H1 (cell line): ENCODE measurements around the gene GJB6. TPM values are rescaled to one million over a fixed set of nuclear protein-coding genes. Genes with fewer than 3 reads are reported as not detected.

Experiments used
- CTCF ChIA-PET: fragments of 300-600 bp; sonication (Branson Sonifier 250); formaldehyde crosslinking; loops from one replicate; lab custom pipeline; 2021; ENCODE audit not compliant: partially characterized antibody; lab: Charles Lee
- POLR2A ChIA-PET: fragments of 300-600 bp; sonication (Branson Sonifier 250); formaldehyde crosslinking; loops from one replicate; lab custom pipeline; 2021; ENCODE audit warnings: inconsistent platforms; ENCODE audit not compliant: partially characterized antibody; lab: Charles Lee
- DNase-seq, 2 experiments: peaks; one replicate each; pipeline versions ENCODE4 v3.0.0 to v3.0.0-alpha.2; 2010 to 2022; ENCODE audit warnings: low spot score in 2 of 2, low read depth in 1 of 2, mixed read lengths in 1 of 2
- FAIRE-seq: peaks from 2 replicates; lab custom pipeline; 2011; peaks lifted over from hg19 to GRCh38; lab: Jason Lieb, UNC
- H2AFZ ChIP-seq: 2 replicates; pipeline ENCODE4 v1.8.1; 2012; ENCODE audit warnings: low read length, inconsistent platforms
- H2AK5ac ChIP-seq: 2 replicates; pipeline ENCODE4 v1.6.1; 2013; ENCODE audit warnings: low read depth, low read length
- H2BK120ac ChIP-seq: replicated peaks from 2 replicates; pipeline ENCODE3; 2013; ENCODE audit warnings: low read depth, low read length, inconsistent platforms
- H2BK12ac ChIP-seq: 2 replicates; pipeline ENCODE4 v1.6.1; 2013; ENCODE audit warnings: low read depth, low read length
- H2BK15ac ChIP-seq: 2 replicates; pipeline ENCODE4 v1.6.1; 2013; ENCODE audit warnings: low read length
- H2BK20ac ChIP-seq: 2 replicates; pipeline ENCODE4 v1.6.1; 2013; ENCODE audit warnings: low read length
- H2BK5ac ChIP-seq: 2 replicates; pipeline ENCODE4 v1.6.1; 2013; ENCODE audit warnings: low read depth, low read length
- H3K14ac ChIP-seq: 2 replicates; pipeline ENCODE4 v1.6.1; 2013; ENCODE audit warnings: inconsistent platforms; ENCODE audit not compliant: insufficient read length
- H3K18ac ChIP-seq: 2 replicates; pipeline ENCODE4 v1.6.1; 2013; ENCODE audit warnings: low read length; ENCODE audit errors: extremely low read depth
- H3K23ac ChIP-seq: 2 replicates; pipeline ENCODE4 v1.6.1; 2013; ENCODE audit warnings: inconsistent platforms; ENCODE audit not compliant: insufficient read length
- H3K23me2 ChIP-seq: 2 replicates; pipeline ENCODE4 v1.6.1; 2013; ENCODE audit warnings: low read depth, low read length
- H3K27ac ChIP-seq: 2 replicates; pipeline ENCODE4 v1.6.1; 2011; ENCODE audit warnings: low read depth, low read length, inconsistent platforms
- H3K27me3 ChIP-seq, 4 experiments: replicated peaks in 1 of 4; 1 replicate in 1 of 4; 2 replicates in 3 of 4; pipeline versions ENCODE4 v1.6.1 to v1.8.1; 2011 to 2013; ENCODE audit warnings: low read length in 3 of 4, mild to moderate bottlenecking in 3 of 4, inconsistent platforms in 2 of 4, mixed read lengths in 2 of 4, moderate library complexity in 1 of 4; ENCODE audit not compliant: control insufficient read depth in 3 of 4, insufficient read depth in 3 of 4; ENCODE audit errors: extremely low read depth in 1 of 4
- H3K36me3 ChIP-seq, 4 experiments: 2 replicates each; pipeline versions ENCODE4 v1.6.1 to v1.8.1; 2011 to 2013; ENCODE audit warnings: mild to moderate bottlenecking in 4 of 4, low read length in 3 of 4, moderate library complexity in 2 of 4, control low read depth in 1 of 4, inconsistent platforms in 1 of 4; ENCODE audit not compliant: insufficient read depth in 4 of 4, control insufficient read depth in 2 of 4
- H3K4ac ChIP-seq: replicated peaks from 2 replicates; pipeline ENCODE3; 2013; ENCODE audit warnings: low read length, low read depth, mixed read lengths, inconsistent platforms; ENCODE audit not compliant: insufficient read length
- H3K4me1 ChIP-seq, 4 experiments: replicated peaks in 1 of 4; 1 replicate in 1 of 4; 2 replicates in 3 of 4; pipeline versions ENCODE4 v1.6.1 to v1.8.1; 2011 to 2013; ENCODE audit warnings: low read length in 3 of 4, inconsistent platforms in 2 of 4, mixed read lengths in 1 of 4; ENCODE audit not compliant: insufficient read depth in 4 of 4, control insufficient read depth in 3 of 4
- H3K4me2 ChIP-seq, 2 experiments: 2 replicates each; pipeline versions ENCODE4 v1.6.1 to v1.8.1; 2011 to 2013; ENCODE audit warnings: low read depth in 2 of 2, low read length in 2 of 2, control low read depth in 1 of 2, inconsistent platforms in 1 of 2, mild to moderate bottlenecking in 1 of 2; ENCODE audit not compliant: insufficient read depth in 1 of 2
- H3K4me3 ChIP-seq, 4 experiments: fragments of 200-600, 300-600 bp in 1 of 4; sonication (generic), shearing (Covaris generic), sonication (Bioruptor Twin) in 1 of 4; 2 replicates each; pipeline versions ENCODE4 v1.5.1 to v1.8.1; 2011 to 2016; ENCODE audit warnings: low read length in 4 of 4, low read depth in 3 of 4, control low read depth in 2 of 4, inconsistent platforms in 2 of 4, mild to moderate bottlenecking in 2 of 4, mixed read lengths in 1 of 4, moderate library complexity in 1 of 4; ENCODE audit not compliant: insufficient read depth in 2 of 4; ENCODE audit errors: extremely low read depth in 1 of 4
- H3K56ac ChIP-seq: replicated peaks from 2 replicates; pipeline ENCODE3; 2013; ENCODE audit warnings: low read depth, mild to moderate bottlenecking, mixed read lengths, low read length, inconsistent platforms; ENCODE audit not compliant: insufficient read length
- H3K79me1 ChIP-seq: 2 replicates; pipeline ENCODE4 v1.6.1; 2013; ENCODE audit warnings: low read depth, low read length, control low read depth
- H3K79me2 ChIP-seq, 2 experiments: 2 replicates each; pipeline versions ENCODE4 v1.6.1 to v1.8.1; 2012 to 2013; ENCODE audit warnings: low read length in 2 of 2, mild to moderate bottlenecking in 2 of 2, inconsistent platforms in 1 of 2; ENCODE audit not compliant: insufficient read depth in 2 of 2, control insufficient read depth in 1 of 2
- H3K9ac ChIP-seq, 4 experiments: replicated peaks in 1 of 4; 1 replicate in 1 of 4; 2 replicates in 3 of 4; pipeline versions ENCODE4 v1.6.1 to v1.8.1; 2011 to 2013; ENCODE audit warnings: low read depth in 3 of 4, low read length in 3 of 4, control low read depth in 2 of 4, mild to moderate bottlenecking in 2 of 4, moderate library complexity in 2 of 4, inconsistent platforms in 1 of 4; ENCODE audit errors: extremely low read depth in 1 of 4
- H3K9me3 ChIP-seq, 2 experiments: 2 replicates each; pipeline versions ENCODE4 v1.6.1 to v1.8.1; 2012 to 2013; ENCODE audit warnings: mild to moderate bottlenecking in 2 of 2, moderate library complexity in 2 of 2, control low read depth in 1 of 2, inconsistent platforms in 1 of 2, low read depth in 1 of 2, low read length in 1 of 2, mixed read lengths in 1 of 2; ENCODE audit not compliant: insufficient read depth in 2 of 2
- H4K20me1 ChIP-seq, 2 experiments: replicated peaks in 1 of 2; 2 replicates each; pipeline versions ENCODE3 to v1.8.1; 2011 to 2013; ENCODE audit warnings: inconsistent platforms in 2 of 2, low read length in 2 of 2, mild to moderate bottlenecking in 1 of 2; ENCODE audit not compliant: insufficient read depth in 2 of 2, control insufficient read depth in 1 of 2
- H4K5ac ChIP-seq: 2 replicates; pipeline ENCODE4 v1.6.1; 2013; ENCODE audit warnings: low read length, low read depth, mixed read lengths, inconsistent platforms; ENCODE audit not compliant: insufficient read length
- H4K8ac ChIP-seq: 2 replicates; pipeline ENCODE4 v1.8.0; 2013; ENCODE audit warnings: mild to moderate bottlenecking, moderate library complexity, low read length, inconsistent platforms; ENCODE audit not compliant: insufficient read depth; ENCODE audit errors: extremely low read depth
- H4K91ac ChIP-seq: replicated peaks from 2 replicates; pipeline ENCODE3; 2013; ENCODE audit warnings: low read length, mixed read lengths, inconsistent platforms; ENCODE audit not compliant: insufficient read length
- CHD1 ChIP-seq: IDR thresholded peaks from 2 replicates; pipeline ENCODE4 v1.6.1; 2012; ENCODE audit warnings: low read depth, low read length, improper control_type of control experiment
- WGBS, 2 experiments: shearing (Covaris generic) in 1 of 2; methylation state at CpG; one replicate each; pipeline versions ENCODE4 v1.1.6 to v1.1.7; 2013 to 2015; ENCODE audit warnings: low lambda C conversion rate in 2 of 2, mixed read lengths in 2 of 2, inconsistent platforms in 1 of 2, low coverage in 1 of 2, missing lambda C conversion rate in 1 of 2; ENCODE audit not compliant: insufficient replicate concordance in 2 of 2, insufficient coverage in 1 of 2, insufficient read length in 1 of 2; ENCODE audit errors: extremely low coverage in 1 of 2, missing lambda C conversion rate in 1 of 2; 5-methylcytosine and 5-hydroxymethylcytosine counted together
- polyA plus RNA-seq, 7 experiments: library from polyadenylated mRNA; depleted of rRNA in 3 of 7; stranded (reverse) in 5 of 7; unstranded in 2 of 7; fragments of >200 nt in 5 of 7; fragments of 200-250 nt in 2 of 7; gene quantifications; 1 replicate in 5 of 7; 2 replicates in 1 of 7; 4 replicates in 1 of 7; pipeline versions ENCODE4 v1.2.1 to v1.2.3, GENCODE V29; 2011 to 2013; ENCODE audit warnings: missing spikeins in 2 of 7, mixed read lengths in 2 of 7
- total RNA-seq: library from RNA; stranded (reverse); fragmentation: NEBNext Ultra II Directional; extraction: Animal tissue kit (Norgen Biotek cat#: 25700); gene quantifications from 2 replicates; pipeline ENCODE4 v1.2.1, GENCODE V29; 2021

Gene GJB6
- total and polyA plus RNA-seq, 2 of the 8 experiments (the other 6 are each of a cell fraction or from before 2014, with no cell fraction given): not detected

- H3K18ac ChIP-seq: no peak overlapping the region
- H4K20me1 ChIP-seq: no peaks in the 10 kb centered on the region
- no peak overlapping the region for H2BK20ac ChIP-seq
- no peak overlapping the region for H3K9ac ChIP-seq
- CTCF ChIA-PET: interaction anchor here (0.9 to 1.9 kb wide), 2 partner anchors 9 to 10 kb away, joined by 4 to 7 read pairs; no protein-coding TSS in a partner anchor
- no peak overlapping the region for H3K56ac ChIP-seq
- no peak overlapping the region for H2BK12ac ChIP-seq
- H3K4me1 ChIP-seq: peaks cover 0 to 7% (median 0%) of the 10 kb centered on the region in 4 experiments; a peak in 1 of 7 replicates
- no peak overlapping the region for H2BK15ac ChIP-seq
- H3K4me2 ChIP-seq: no peak overlapping the region
- no peak overlapping the region for H2BK120ac ChIP-seq
- no peak for TF ChIP-seq CHD1
- DNase-seq: no peak
- no peak overlapping the region for H3K4me3 ChIP-seq
- H2BK5ac ChIP-seq: no peak overlapping the region
- no peak overlapping the region for H3K27ac ChIP-seq
- 93% methylated on average over 8 of the region's 8 CpGs; no CpG with 5 or more reads in 1 of the 2 experiments for WGBS, 2 experiments
- no peak overlapping the region for H2AK5ac ChIP-seq
- H3K79me2 ChIP-seq: no peaks in the 10 kb centered on the region
- no peaks in the 10 kb centered on the region for H3K27me3 ChIP-seq
- POLR2A ChIA-PET: no interaction called here
- H3K79me1 ChIP-seq: no peaks in the 10 kb centered on the region
- H2AFZ ChIP-seq: no peak overlapping the region
- H4K8ac ChIP-seq: no peak overlapping the region
- no peak overlapping the region for H3K4ac ChIP-seq
- H3K14ac ChIP-seq: no peak overlapping the region
- H4K91ac ChIP-seq: no peak overlapping the region
- no peak for FAIRE-seq
- H3K23me2 ChIP-seq: no peaks in the 10 kb centered on the region
- H3K36me3 ChIP-seq: no peaks in the 10 kb centered on the region
- H3K23ac ChIP-seq: no peak overlapping the region
- no peak overlapping the region for H4K5ac ChIP-seq
- no peaks in the 10 kb centered on the region for H3K9me3 ChIP-seq
These were observed 58.9 kb downstream of the GJB6 start for GRCh38 chr13:20173116-20173746.

Other genes with a start within 250 kb of the GJB6 start
- gene GJA3, start 71.3 kb downstream of the GJB6 start, total RNA-seq: 0.48 and 0.60 TPM in 2 replicates
- gene GJA3, start 71.3 kb downstream of the GJB6 start, polyA plus RNA-seq (2011; rRNA removed): 0.12 and 0.16 TPM in 2 replicates
- 0.17 and 0.20 TPM in 2 replicates for gene GJB2, start 39.4 kb downstream of the GJB6 start, total RNA-seq
- gene GJB2, start 39.4 kb downstream of the GJB6 start, polyA plus RNA-seq (2011; rRNA removed): 0.11 and 0.21 TPM in 2 replicates